NCI-H748 (cell line): Measurements from ENCODE around the gene SLC26A5.

Source experiments
- DNase-seq: peaks from one replicate; lab custom pipeline; 2025; ENCODE audit not compliant: unreplicated experiment; lab: John Stamatoyannopoulos, UW

Gene SLC26A5

GRCh38 chr7:103446049-103446520, at the start of gene SLC26A5:
Gene SLC26A5, minus strand, starts transcription at chr7:103446207. Its CDS starts 24,693 bp downstream, at chr7:103421514.
- peak; percentile 85 for DNase-seq

GRCh38 chr7:103487419-103487818, 41.4 kb upstream of the SLC26A5 start:
- DNase-seq = peak; percentile 92

GRCh38 chr7:103486873-103487272, 40.9 kb upstream of the SLC26A5 start:
- DNase-seq = peak; percentile 3

- no peak for DNase-seq
Measured at GRCh38 chr7:103480771-103481170, 34.8 kb upstream of the SLC26A5 start.

- no peak for DNase-seq
Measured at GRCh38 chr7:103474956-103475355, 28.9 kb upstream of the SLC26A5 start.

GRCh38 chr7:103469095-103469948, 23.3 kb upstream of the SLC26A5 start:
- DNase-seq = no peak

- DNase-seq = no peak
Measured at GRCh38 chr7:103466814-103467213, 20.8 kb upstream of the SLC26A5 start.

GRCh38 chr7:103462358-103462757, 16.4 kb upstream of the SLC26A5 start:
- no peak for DNase-seq

GRCh38 chr7:103447073-103447960, 1.3 kb upstream of the SLC26A5 start:
- peak; percentile 96 for DNase-seq

GRCh38 chr7:103445228-103446048, 569 bp downstream of the SLC26A5 start:
- peak; percentile 55 for DNase-seq

GRCh38 chr7:103439661-103440060, 6.3 kb downstream of the SLC26A5 start:
- no peak for DNase-seq

GRCh38 chr7:103437623-103438022, 8.4 kb downstream of the SLC26A5 start:
- DNase-seq = no peak

GRCh38 chr7:103432712-103433111, 13.3 kb downstream of the SLC26A5 start:
- no peak for DNase-seq

- no peak for DNase-seq
Measured at GRCh38 chr7:103425177-103425576, 20.8 kb downstream of the SLC26A5 start.

- no peak for DNase-seq
Measured at GRCh38 chr7:103423467-103424179, 22.4 kb downstream of the SLC26A5 start.

- DNase-seq = no peak
Measured at GRCh38 chr7:103420857-103421384, 25.1 kb downstream of the SLC26A5 start.

GRCh38 chr7:103418241-103418640, 27.8 kb downstream of the SLC26A5 start:
- DNase-seq = no peak

GRCh38 chr7:103413407-103413806, 32.6 kb downstream of the SLC26A5 start:
- DNase-seq = no peak

- no peak for DNase-seq
Measured at GRCh38 chr7:103412151-103412550, 33.9 kb downstream of the SLC26A5 start.
